GM12878 (cell line): ENCODE data around the gene PNPO. TPM values are rescaled to one million over a fixed set of nuclear protein-coding genes. Genes with fewer than 3 reads are reported as not detected.

Source experiments
- ATAC-seq: fragments of 200-7000 bp; cut with Tn5 transposase; 3 replicates; pipeline ENCODE4 v1.9.1; 2020; ENCODE audit warnings: mild to moderate bottlenecking, moderate library complexity
- BruUV-seq: library from RNA; stranded (reverse); fragments of 400-500 nt; replicated peaks from 2 replicates; lab custom pipeline; 2021; lab: Mats Ljungman, UMichigan
- CTCF ChIA-PET: fragments of 300-600 bp; sonication (Branson Sonifier 250); formaldehyde crosslinking; extraction: SDS; loops from one replicate; lab custom pipeline; 2021; ENCODE audit warnings: inconsistent platforms; lab: Yijun Ruan, JAX
- POLR2A ChIA-PET: fragments of 350-600 bp; formaldehyde crosslinking; extraction: SDS; loops from one replicate; lab custom pipeline; 2021; ENCODE audit warnings: inconsistent platforms; lab: Charles Lee
- RAD21 ChIA-PET: fragments of 300-600 bp; sonication (Branson Sonifier 250); formaldehyde crosslinking; loops from one replicate; lab custom pipeline; 2023; ENCODE audit warnings: antibody characterized with exemption; ENCODE audit not compliant: unreplicated experiment; lab: Charles Lee
- SMC1A ChIA-PET: fragments of 300-600 bp; sonication (Branson Sonifier 250); formaldehyde crosslinking; loops from one replicate; lab custom pipeline; 2023; ENCODE audit not compliant: unreplicated experiment, uncharacterized antibody; lab: Charles Lee
- DNase-seq: peaks from one replicate; pipeline ENCODE4 v3.0.0-alpha.2; 2011; ENCODE audit warnings: low read depth, low spot score
- FAIRE-seq: peaks from 3 replicates; lab custom pipeline; 2011; peaks lifted over from hg19 to GRCh38; lab: Jason Lieb, UNC
- H2AFZ ChIP-seq: 2 replicates; pipeline ENCODE4 v1.6.0; 2011; ENCODE audit warnings: low read depth, low read length, control low read depth; ENCODE audit not compliant: control insufficient read depth
- H3K27ac ChIP-seq: 2 replicates; pipeline ENCODE4 v1.5.1; 2011; ENCODE audit warnings: control low read depth; ENCODE audit not compliant: control insufficient read depth, insufficient read depth
- H3K27me3 ChIP-seq, 2 experiments: replicated peaks in 1 of 2; 2 replicates each; pipeline versions ENCODE4 v1.6.0 to v1.6.1; 2011; ENCODE audit warnings: low read length in 1 of 2; ENCODE audit not compliant: control insufficient read depth in 2 of 2, insufficient read depth in 2 of 2
- H3K36me3 ChIP-seq, 2 experiments: 2 replicates each; pipeline ENCODE4 v1.5.1; 2011; ENCODE audit warnings: low read length in 1 of 2; ENCODE audit not compliant: control insufficient read depth in 2 of 2, insufficient read depth in 2 of 2
- H3K4me1 ChIP-seq: 2 replicates; pipeline ENCODE4 v1.6.1; 2011; ENCODE audit warnings: mild to moderate bottlenecking, low read length, moderate library complexity, mixed read lengths; ENCODE audit not compliant: control insufficient read depth, insufficient read depth
- H3K4me2 ChIP-seq: 2 replicates; pipeline ENCODE4 v1.6.0; 2011; ENCODE audit warnings: control low read depth; ENCODE audit not compliant: control insufficient read depth, insufficient read depth
- H3K4me3 ChIP-seq: fragments of 200-600 bp; sonication (generic); 2 replicates; pipeline ENCODE4 v1.5.1; 2016
- H3K79me2 ChIP-seq: 2 replicates; pipeline ENCODE4 v1.6.0; 2011; ENCODE audit warnings: low read length; ENCODE audit not compliant: control insufficient read depth, insufficient read depth
- H3K9ac ChIP-seq: 2 replicates; pipeline ENCODE4 v1.8.0; 2011; ENCODE audit warnings: low read length, control low read depth, mixed read lengths; ENCODE audit not compliant: control insufficient read depth, insufficient read depth
- H3K9me3 ChIP-seq: replicated peaks from 3 replicates; pipeline ENCODE4 v1.5.1; 2011; ENCODE audit warnings: mild to moderate bottlenecking, low read length; ENCODE audit not compliant: control insufficient read depth, insufficient read depth
- H4K20me1 ChIP-seq: 2 replicates; pipeline ENCODE4 v1.6.0; 2011; ENCODE audit not compliant: control insufficient read depth, insufficient read depth
- ATF7 ChIP-seq: fragments of 450-650 bp; IDR thresholded peaks from 2 replicates; pipeline ENCODE4 v1.6.1; 2016; ENCODE audit warnings: low read depth, mild to moderate bottlenecking
- EGR1 ChIP-seq, 2 experiments: IDR thresholded peaks; 1 replicate in 1 of 2; 2 replicates in 1 of 2; pipeline ENCODE4 v1.6.1; 2011 to 2012; ENCODE audit warnings: low read depth in 2 of 2, low read length in 2 of 2, borderline replicate concordance in 1 of 2, mild to moderate bottlenecking in 1 of 2, moderate library complexity in 1 of 2
- NFIC ChIP-seq: IDR thresholded peaks from 2 replicates; pipeline ENCODE4 v1.6.1; 2012; ENCODE audit warnings: low read depth, mild to moderate bottlenecking, inconsistent platforms, low read length, moderate library complexity
- NKRF ChIP-seq: fragments of 450-650 bp; conservative IDR thresholded peaks from 2 replicates; pipeline ENCODE4 v1.6.1; 2017; ENCODE audit warnings: mild to moderate bottlenecking, moderate library complexity
- NRF1 ChIP-seq: conservative IDR thresholded peaks from 2 replicates; pipeline ENCODE4 v1.6.1; 2011; ENCODE audit warnings: mild to moderate bottlenecking, low read depth, low read length, improper control_type of control experiment
- POLR2A ChIP-seq: IDR thresholded peaks from 2 replicates; pipeline ENCODE4 v1.6.1; 2011; ENCODE audit warnings: low read depth, mild to moderate bottlenecking, low read length
- RUNX3 ChIP-seq: IDR thresholded peaks from 2 replicates; pipeline ENCODE4 v1.6.1; 2012; ENCODE audit warnings: low read length, inconsistent platforms
- SPI1 ChIP-seq: IDR thresholded peaks from 2 replicates; pipeline ENCODE4 v1.6.1; 2011; ENCODE audit warnings: low read depth, mild to moderate bottlenecking, low read length, moderate library complexity, borderline replicate concordance; ENCODE audit not compliant: insufficient read depth
- USF1 ChIP-seq: IDR thresholded peaks from 2 replicates; pipeline ENCODE4 v1.6.1; 2011; ENCODE audit warnings: borderline replicate concordance, low read depth, mild to moderate bottlenecking, moderate library complexity, mixed read lengths, low read length; ENCODE audit not compliant: insufficient read depth; ENCODE audit errors: extremely low read length
- WRNIP1 ChIP-seq: IDR thresholded peaks from 2 replicates; pipeline ENCODE4 v1.6.1; 2011; ENCODE audit warnings: low read depth, low read length, improper control_type of control experiment, borderline replicate concordance
- ZNF274 ChIP-seq: IDR thresholded peaks from one replicate; pipeline ENCODE4 v1.8.0; 2011; ENCODE audit not compliant: insufficient read length, insufficient read depth
- ZSCAN29 ChIP-seq: fragments of 450-650 bp; IDR thresholded peaks from 2 replicates; pipeline ENCODE4 v1.6.1; 2017; ENCODE audit warnings: mild to moderate bottlenecking, moderate library complexity
- WGBS: methylation state at CpG from one replicate; pipeline ENCODE4 v1.1.6; 2016; ENCODE audit warnings: low lambda C conversion rate; ENCODE audit not compliant: insufficient replicate concordance, insufficient coverage; ENCODE audit errors: missing lambda C conversion rate; 5-methylcytosine and 5-hydroxymethylcytosine counted together
- in situ Hi-C: fragments of 300-500 bp; cut with MboI; formaldehyde crosslinking; loops from 9 replicates; pipeline ENCODE4 v1.14.3; 2018; ENCODE audit warnings: mixed read lengths
- intact Hi-C: fragments of 100-400 bp; cut with micrococcal nuclease; formaldehyde crosslinking; loops from one replicate; pipeline ENCODE4 v1.14.2; 2022; ENCODE audit not compliant: unreplicated experiment
- polyA plus RNA-seq, 11 experiments: library from polyadenylated mRNA; depleted of rRNA in 4 of 11; unstranded in 6 of 11; stranded (reverse) in 5 of 11; fragments of >200 nt; fragmentation: Nextera tagmentation in 4 of 11; fragmentation: Illumina TruSeq in 1 of 11; extraction: Ambion mirVana in 4 of 11; extraction: Trizol in 1 of 11; gene quantifications; 1 replicate in 1 of 11; 2 replicates in 10 of 11; pipeline versions ENCODE4 v1.2.1 to v1.2.3, GENCODE V29; 2011 to 2016; ENCODE audit warnings: inconsistent platforms in 2 of 11, missing spikeins in 2 of 11, low read depth in 1 of 11
- total RNA-seq, 4 experiments: library from RNA; depleted of rRNA in 3 of 4; stranded (reverse); fragments of >200 nt in 3 of 4; fragmentation: Illumina TruSeq in 1 of 4; extraction: Trizol in 1 of 4; gene quantifications; 2 replicates each; pipeline versions ENCODE4 v1.2.1 to v1.2.3, GENCODE V29; 2013 to 2021
- TF ChIP-seq, protein P1 (sequence below): IDR thresholded peaks from 2 replicates; pipeline ENCODE4 v1.6.1; 2011; ENCODE audit warnings: low read depth, low read length, improper control_type of control experiment, borderline replicate concordance

PNPO gene
- total and polyA plus RNA-seq, 10 of the 15 experiments (the other 5 are each of a cell fraction or from before 2014, with no cell fraction given) = 13.9 to 52.6 (median 37.3) TPM

DNA sequence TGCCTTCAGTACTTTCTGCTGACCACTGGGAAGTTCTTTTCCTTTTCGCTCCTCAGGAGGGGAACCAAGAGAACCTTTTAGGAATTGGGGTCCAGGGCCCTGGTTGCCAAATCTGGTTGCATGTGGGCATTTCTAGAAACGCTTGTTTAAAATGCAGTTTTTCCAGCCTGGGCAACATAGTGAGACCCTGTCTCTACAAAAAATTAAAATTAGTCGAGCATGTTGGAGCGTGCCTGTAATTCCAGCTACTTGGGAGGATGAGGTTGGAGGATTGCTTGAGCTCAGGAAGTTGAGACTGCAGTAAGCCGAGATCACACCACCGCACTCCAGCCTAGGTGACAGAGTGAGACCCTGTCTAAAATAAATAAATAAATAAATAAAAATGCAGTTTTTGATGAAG lies 1.2 kb downstream of the PNPO start:
- ChIA-PET CTCF (interaction anchor here (0.7 to 18.1 kb wide), 11 partner anchors 8 to 101 kb away, joined by 3 to 463 read pairs (median 11); partner anchors contain the start of genes CDK5RAP3, PRR15L and SCRN2), POLR2A (interaction anchor here (0.9 to 6.3 kb wide), 5 partner anchors 29 to 158 kb away, joined by 3 to 55 read pairs (median 4); partner anchors contain the start of genes CBX1, CDK5RAP3 and SP2), RAD21 (interaction anchor here (0.6 to 2.2 kb wide), 7 partner anchors 9 to 477 kb away, joined by 3 to 20 read pairs (median 4); partner anchors contain the start of genes CDK5RAP3 and SP2), SMC1A (interaction anchor here (0.8 to 3.7 kb wide), 9 partner anchors 28 to 107 kb away, joined by 3 to 19 read pairs (median 5); partner anchors contain the start of genes NFE2L1, SCRN2 and SP2)
- no peaks in the 10 kb centered on the region for H4K20me1 ChIP-seq
- in situ Hi-C loops = no loop called here
- 80% methylated on average over 6 of the region's 6 CpGs for WGBS
- no peak for TF ChIP-seq ATF7
- no peak for TF ChIP-seq WRNIP1
- no peak for TF ChIP-seq ZSCAN29
- TF ChIP-seq RUNX3 = no peak
- TF ChIP-seq ZNF274 = no peak
- TF ChIP-seq NRF1 = no peak
- no peak overlapping the region for H2AFZ ChIP-seq
- peak overlapping the region; percentile 91 for H3K4me3 ChIP-seq
- DNase-seq (no peak), ATAC-seq (no peak), FAIRE-seq (no peak)
- peak overlapping the region; percentile 86 for H3K27ac ChIP-seq
- peaks cover 43% of the 10 kb centered on the region for H3K4me1 ChIP-seq
- H3K36me3 ChIP-seq = peaks cover 0 to 8% of the 10 kb centered on the region in 2 experiments; a peak in 3 of 4 replicates
- H3K9ac ChIP-seq = peak overlapping the region; percentile 92
- H3K4me2 ChIP-seq = peak overlapping the region; percentile 89
- no TSS peak for BruUV-seq
- peaks cover 26% of the 10 kb centered on the region for H3K79me2 ChIP-seq
- intact Hi-C loops = no loop called here
- no peaks in the 10 kb centered on the region for H3K27me3 ChIP-seq
- H3K9me3 ChIP-seq = no peaks in the 10 kb centered on the region

- intact Hi-C loops = no loop called here
- ChIA-PET SMC1A (interaction anchor here (0.5 to 3.7 kb wide), 5 partner anchors 25 to 635 kb away, joined by 3 to 11 read pairs (median 3); partner anchors contain the start of gene CDK5RAP3), POLR2A (interaction anchor here (1.3 kb wide), 1 partner anchor 27 kb away, joined by 5 read pairs; no protein-coding TSS in a partner anchor), CTCF (interaction anchor here (1.2 to 18.1 kb wide), 5 partner anchors 13 to 104 kb away, joined by 3 to 463 read pairs (median 105); partner anchors contain the start of genes CDK5RAP3, PRR15L and SCRN2), RAD21 (interaction anchor here (7.6 kb wide), 1 partner anchor 26 kb away, joined by 123 read pairs; the partner anchor contains the start of gene CDK5RAP3)
- Histone ChIP-seq H3K9me3 (no peaks in the 10 kb centered on the region), H3K4me3 (no peak overlapping the region), H3K36me3 (peaks cover 3 to 8% of the 10 kb centered on the region in 2 experiments), H3K27me3 (no peaks in the 10 kb centered on the region), H2AFZ (no peak overlapping the region), H3K4me1 (peaks cover 46% of the 10 kb centered on the region), H3K4me2 (peak overlapping the region; percentile 34; the same call in 1 of the 2 replicates), H3K27ac (peak overlapping the region; percentile 48; the same call in 1 of the 2 replicates), H3K79me2 (peaks cover 24% of the 10 kb centered on the region), H3K9ac (no peak overlapping the region), H4K20me1 (no peaks in the 10 kb centered on the region)
- FAIRE-seq = no peak
- no peak for ATAC-seq
- in situ Hi-C loops = no loop called here
- 67% methylated on average over 8 of the region's 8 CpGs for WGBS
- DNase-seq = no peak
- no TSS peak for BruUV-seq
- TF ChIP-seq NFIC = no peak
- no peak for TF ChIP-seq SPI1
- TF ChIP-seq EGR1 (IDR thresholded peaks at IDR 0.05; ENCODE audit: borderline replicate concordance in 1 of 2, low read depth in 2 of 2, low read length in 2 of 2) = no peak
- no peak for TF ChIP-seq NKRF
- TF ChIP-seq, protein P1, sequence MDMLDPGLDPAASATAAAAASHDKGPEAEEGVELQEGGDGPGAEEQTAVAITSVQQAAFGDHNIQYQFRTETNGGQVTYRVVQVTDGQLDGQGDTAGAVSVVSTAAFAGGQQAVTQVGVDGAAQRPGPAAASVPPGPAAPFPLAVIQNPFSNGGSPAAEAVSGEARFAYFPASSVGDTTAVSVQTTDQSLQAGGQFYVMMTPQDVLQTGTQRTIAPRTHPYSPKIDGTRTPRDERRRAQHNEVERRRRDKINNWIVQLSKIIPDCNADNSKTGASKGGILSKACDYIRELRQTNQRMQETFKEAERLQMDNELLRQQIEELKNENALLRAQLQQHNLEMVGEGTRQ = peak; percentile 9; the same call in 1 of the 2 replicates
- peak; percentile 55 for TF ChIP-seq USF1
- no peak for TF ChIP-seq POLR2A
These were observed 3.7 kb downstream of the PNPO start for GRCh38 chr17:47945080-47945479.
